Common myeloid progenitor, CD34-positive (primary cell): ENCODE measurements around the gene OTOP2.

Experiments used
- CTCF ChIA-PET: fragments of 350-600 bp; sonication (Branson Sonifier 250); formaldehyde crosslinking; loops from one replicate; lab custom pipeline; 2021; ENCODE audit warnings: antibody characterized with exemption; lab: Charles Lee
- POLR2A ChIA-PET: fragments of 350-600 bp; sonication (Branson Sonifier 250); formaldehyde crosslinking; loops from one replicate; lab custom pipeline; 2021; ENCODE audit warnings: antibody characterized with exemption; lab: Charles Lee
- DNase-seq, 3 donors: peaks; one replicate each; pipeline versions ENCODE4 v3.0.0 to v3.0.0-alpha.2; 2013
- H3K27ac ChIP-seq, 2 experiments: 1 replicate in 1 of 2; 2 replicates in 1 of 2; pipeline ENCODE4 v1.7.0; 2013; ENCODE audit warnings: inconsistent platforms in 2 of 2, low read length in 2 of 2, mild to moderate bottlenecking in 2 of 2, low read depth in 1 of 2, moderate library complexity in 1 of 2; ENCODE audit not compliant: severe bottlenecking in 2 of 2, insufficient read depth in 1 of 2, poor library complexity in 1 of 2
- H3K27me3 ChIP-seq, 5 experiments: replicated peaks in 2 of 5; 1 replicate in 3 of 5; 2 replicates in 2 of 5; pipeline versions ENCODE4 v1.6.1 to v1.7.0; 2013; ENCODE audit warnings: low read length in 4 of 5, mild to moderate bottlenecking in 2 of 5, moderate library complexity in 2 of 5, inconsistent platforms in 1 of 5; ENCODE audit not compliant: insufficient read depth in 5 of 5, control insufficient read depth in 4 of 5
- H3K36me3 ChIP-seq, 4 experiments: 1 replicate in 2 of 4; 2 replicates in 2 of 4; pipeline versions ENCODE4 v1.6.1 to v1.7.0; 2013; ENCODE audit warnings: low read length in 3 of 4, control low read depth in 1 of 4, mild to moderate bottlenecking in 1 of 4; ENCODE audit not compliant: control insufficient read depth in 4 of 4, insufficient read depth in 4 of 4
- H3K4me1 ChIP-seq, 4 experiments: 1 replicate in 3 of 4; 2 replicates in 1 of 4; pipeline versions ENCODE4 v1.6.1 to v1.7.1; 2013; ENCODE audit warnings: low read length in 3 of 4, mild to moderate bottlenecking in 3 of 4, control low read depth in 1 of 4, inconsistent platforms in 1 of 4, moderate library complexity in 1 of 4; ENCODE audit not compliant: control insufficient read depth in 4 of 4, insufficient read depth in 4 of 4; ENCODE audit errors: control extremely low read depth in 1 of 4
- H3K4me3 ChIP-seq, 7 experiments: 1 replicate in 4 of 7; 2 replicates in 3 of 7; pipeline versions ENCODE4 v1.5.1 to v1.7.0; 2013; ENCODE audit warnings: mild to moderate bottlenecking in 7 of 7, low read length in 6 of 7, moderate library complexity in 6 of 7, inconsistent platforms in 2 of 7, low read depth in 2 of 7, control low read depth in 1 of 7; ENCODE audit not compliant: insufficient read depth in 4 of 7, control insufficient read depth in 1 of 7; ENCODE audit errors: extremely low read depth in 1 of 7
- H3K9me3 ChIP-seq, 5 experiments: 1 replicate in 4 of 5; 2 replicates in 1 of 5; pipeline versions ENCODE4 v1.6.1 to v1.7.1; 2013; ENCODE audit warnings: low read length in 4 of 5, mild to moderate bottlenecking in 2 of 5, inconsistent platforms in 1 of 5, low read depth in 1 of 5, moderate library complexity in 1 of 5; ENCODE audit not compliant: control insufficient read depth in 4 of 5, insufficient read depth in 2 of 5; ENCODE audit errors: control extremely low read depth in 1 of 5
- WGBS: methylation state at CpG from one replicate; pipeline ENCODE4 v1.1.5; 2013; ENCODE audit not compliant: insufficient coverage; 5-methylcytosine and 5-hydroxymethylcytosine counted together

Gene OTOP2

DNA sequence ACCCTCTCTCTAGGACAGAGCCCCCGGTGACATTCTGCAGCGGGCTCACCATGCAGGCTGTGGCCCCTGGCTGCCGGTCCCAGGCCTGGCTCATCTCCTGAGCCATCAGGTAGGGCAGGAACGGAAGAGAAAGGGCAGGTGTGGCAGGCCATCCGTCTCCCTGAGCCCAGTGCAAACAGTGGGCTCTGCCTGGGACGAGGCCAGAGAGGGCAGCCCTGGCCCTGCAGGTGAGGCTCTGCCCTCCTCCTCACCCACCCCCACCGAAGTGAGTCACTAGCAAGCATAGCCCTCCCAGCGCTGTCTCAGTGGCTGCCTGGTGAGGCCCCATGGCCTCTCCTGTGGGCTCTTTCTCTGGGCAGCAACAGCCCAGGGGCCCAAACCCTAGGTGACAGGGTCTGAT is 26.1 kb downstream of the OTOP2 start:
- Histone ChIP-seq H3K4me1 (no peaks in the 10 kb centered on the region), H3K9me3 (no peaks in the 10 kb centered on the region), H3K27ac (no peak overlapping the region), H3K27me3 (peaks cover 0 to 7% (median 4%) of the 10 kb centered on the region in 5 experiments), H3K36me3 (no peaks in the 10 kb centered on the region), H3K4me3 (no peak overlapping the region)
- no peak for DNase-seq
- CTCF ChIA-PET: interaction anchor here (1.1 to 1.9 kb wide), 2 partner anchors 12 to 27 kb away, joined by 3 to 4 read pairs; partner anchors contain the start of genes OTOP2 and USH1G
- 97% methylated on average over 3 of the region's 8 CpGs for WGBS
- POLR2A ChIA-PET: no interaction called here

DNA sequence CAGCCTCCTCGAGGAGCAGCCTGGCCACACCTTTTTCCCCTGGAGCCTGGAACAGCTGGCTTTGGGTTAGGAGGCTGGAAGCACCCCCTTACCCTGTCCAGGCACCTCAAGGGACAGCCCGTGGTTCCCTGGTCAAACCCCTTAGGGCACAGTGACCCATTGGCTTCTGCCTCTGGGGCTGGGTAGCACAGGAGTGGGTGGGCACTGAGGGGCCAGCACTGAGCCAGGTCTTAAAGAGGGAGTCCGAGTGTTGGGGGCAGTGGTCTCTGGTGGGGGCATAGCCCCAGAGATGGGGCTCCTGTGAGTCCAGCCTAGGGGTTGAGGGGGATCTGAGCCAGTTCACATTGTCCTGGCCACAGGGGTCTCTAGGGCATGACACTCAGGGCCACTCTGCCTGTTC is 27.0 kb downstream of the OTOP2 start:
- 86% methylated on average over 1 of the region's 3 CpGs for WGBS
- Histone ChIP-seq H3K9me3 (no peaks in the 10 kb centered on the region), H3K4me3 (no peak overlapping the region), H3K36me3 (no peaks in the 10 kb centered on the region), H3K4me1 (no peaks in the 10 kb centered on the region), H3K27ac (no peak overlapping the region), H3K27me3 (peaks cover 0 to 4% (median 2%) of the 10 kb centered on the region in 5 experiments)
- ChIA-PET CTCF (interaction anchor here (1.1 to 1.9 kb wide), 2 partner anchors 10 to 13 kb away, joined by 3 to 4 read pairs; no protein-coding TSS in a partner anchor), POLR2A (no interaction called here)
- no peak for DNase-seq

DNA sequence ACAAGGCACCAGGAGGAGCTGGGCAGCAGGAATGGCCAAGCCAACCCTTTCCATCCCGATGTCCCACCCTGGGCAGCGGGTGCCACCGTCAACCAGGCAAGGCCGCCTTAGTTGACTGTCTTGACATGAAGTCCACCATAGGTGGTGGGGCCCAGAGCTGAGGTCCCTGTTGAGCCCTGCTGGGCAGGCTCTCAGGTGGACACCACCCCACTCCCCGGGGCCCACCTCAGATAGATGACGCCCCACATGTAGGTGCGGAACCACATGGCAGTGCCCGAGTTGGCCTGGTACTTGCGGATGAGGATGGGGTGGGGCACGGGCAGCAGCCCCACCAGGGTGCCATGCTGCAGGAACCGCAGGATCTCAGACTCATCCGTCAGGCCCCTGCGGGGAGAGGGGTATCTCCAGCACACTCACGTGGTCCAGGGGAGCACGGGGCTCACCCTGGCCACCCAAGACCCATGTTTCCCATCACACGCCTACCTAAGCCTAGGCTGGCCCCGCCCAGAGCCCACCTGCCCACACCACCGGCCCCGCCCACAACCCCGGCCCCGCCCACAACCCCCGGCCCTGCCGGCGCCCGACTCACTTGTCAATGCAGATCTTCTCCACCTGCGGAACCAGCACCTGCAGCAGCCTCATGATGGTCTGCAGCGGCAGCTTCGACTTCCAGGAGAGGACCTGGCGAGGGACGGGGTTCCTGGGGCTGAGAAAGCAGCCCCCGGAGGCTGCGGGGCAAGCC is 27.8 kb downstream of the OTOP2 start:
- ChIA-PET CTCF (interaction anchor here (1.0 to 1.9 kb wide), 3 partner anchors 9 to 27 kb away, joined by 3 to 4 read pairs (median 3); no protein-coding TSS in a partner anchor), POLR2A (no interaction called here)
- Histone ChIP-seq H3K4me3 (no peak overlapping the region), H3K27me3 (peaks cover 0 to 4% (median 0%) of the 10 kb centered on the region in 5 experiments), H3K36me3 (no peaks in the 10 kb centered on the region), H3K4me1 (no peaks in the 10 kb centered on the region), H3K9me3 (peaks cover 0 to 4% (median 0%) of the 10 kb centered on the region in 5 experiments), H3K27ac (no peak overlapping the region)
- no peak for DNase-seq
- WGBS: 79% methylated on average over 31 of the region's 32 CpGs

DNA sequence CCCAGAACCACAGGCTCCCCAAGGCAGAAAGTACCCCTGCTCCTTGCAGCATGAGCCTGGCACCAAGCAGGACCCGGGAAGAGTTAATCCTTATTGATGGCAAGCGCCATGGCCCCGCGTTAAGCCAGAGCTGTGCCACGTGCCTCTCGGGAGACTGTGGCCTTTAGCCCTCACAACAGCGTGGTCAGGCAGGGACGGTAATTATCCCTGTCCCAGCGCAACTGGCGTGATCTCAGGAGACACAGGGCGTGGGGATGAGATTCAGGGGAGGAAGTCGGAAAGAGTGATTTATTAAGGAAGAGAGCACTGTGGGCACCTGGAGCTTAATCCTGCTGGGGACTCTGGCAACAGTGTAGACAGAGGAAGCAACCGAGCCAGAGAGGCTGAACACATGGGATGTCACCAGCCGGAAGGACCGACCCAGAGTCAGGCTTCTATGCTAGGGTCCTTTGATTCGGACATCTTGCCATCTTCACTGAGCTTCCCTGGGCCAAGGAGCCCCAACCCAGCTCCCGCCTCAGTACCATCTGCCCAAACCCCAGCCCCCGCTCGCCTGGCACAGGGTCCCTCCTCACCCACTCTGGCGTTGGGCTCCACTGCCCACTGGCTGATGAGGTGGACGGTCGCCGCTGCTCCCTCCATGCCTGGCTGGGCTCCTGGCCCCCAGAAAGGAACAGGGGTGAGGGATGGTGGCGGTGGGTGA is 28.5 kb downstream of the OTOP2 start:
- ChIA-PET POLR2A (no interaction called here), CTCF (interaction anchor here (1.0 kb wide), 2 partner anchors 19 to 27 kb away, joined by 3 read pairs; no protein-coding TSS in a partner anchor)
- H3K4me1 ChIP-seq: no peaks in the 10 kb centered on the region
- 79% methylated on average over 16 of the region's 24 CpGs for WGBS
- no peaks in the 10 kb centered on the region for H3K36me3 ChIP-seq
- peaks cover 0 to 4% (median 0%) of the 10 kb centered on the region in 5 experiments for H3K27me3 ChIP-seq
- peaks cover 0 to 4% (median 0%) of the 10 kb centered on the region in 5 experiments for H3K9me3 ChIP-seq
- H3K27ac ChIP-seq: no peak overlapping the region
- no peak for DNase-seq
- H3K4me3 ChIP-seq: no peak overlapping the region

DNA sequence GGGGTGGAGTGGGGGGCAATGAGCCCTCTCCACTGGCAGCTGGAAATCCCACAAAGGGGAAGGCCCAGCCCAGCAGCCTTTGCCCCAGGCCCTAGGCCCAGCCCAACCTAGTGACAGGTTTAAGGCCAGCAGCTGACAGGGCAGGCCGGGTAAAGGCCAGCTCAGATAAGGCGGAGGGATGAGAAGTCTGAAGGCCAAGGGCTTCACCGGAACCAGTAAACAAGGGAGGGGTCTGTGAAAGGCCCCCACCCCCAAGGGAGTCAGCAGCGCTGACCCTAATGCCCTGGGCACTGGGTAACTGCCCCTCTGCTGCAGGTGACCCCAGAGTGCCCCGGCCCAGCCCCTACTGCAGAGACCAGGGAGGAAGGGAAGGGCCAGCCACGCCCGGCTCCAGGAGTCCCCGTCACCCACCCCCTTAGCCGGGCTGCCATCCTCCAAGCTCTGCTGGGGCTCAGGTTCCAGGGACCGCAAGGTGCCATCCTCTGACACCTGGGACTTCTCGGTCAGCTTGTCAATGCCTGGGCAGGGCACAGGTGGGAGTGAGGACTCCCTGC is 29.1 kb downstream of the OTOP2 start:
- no peaks in the 10 kb centered on the region for H3K36me3 ChIP-seq
- ChIA-PET CTCF (interaction anchor here (0.5 to 1.0 kb wide), 3 partner anchors 20 to 135 kb away, joined by 3 read pairs; no protein-coding TSS in a partner anchor), POLR2A (no interaction called here)
- 89% methylated on average over 10 of the region's 11 CpGs for WGBS
- H3K9me3 ChIP-seq: peaks cover 0 to 4% (median 0%) of the 10 kb centered on the region in 5 experiments
- peaks cover 0 to 4% (median 0%) of the 10 kb centered on the region in 5 experiments for H3K27me3 ChIP-seq
- no peak for DNase-seq
- H3K4me1 ChIP-seq: no peaks in the 10 kb centered on the region
- H3K4me3 ChIP-seq: no peak overlapping the region
- H3K27ac ChIP-seq: no peak overlapping the region

DNA sequence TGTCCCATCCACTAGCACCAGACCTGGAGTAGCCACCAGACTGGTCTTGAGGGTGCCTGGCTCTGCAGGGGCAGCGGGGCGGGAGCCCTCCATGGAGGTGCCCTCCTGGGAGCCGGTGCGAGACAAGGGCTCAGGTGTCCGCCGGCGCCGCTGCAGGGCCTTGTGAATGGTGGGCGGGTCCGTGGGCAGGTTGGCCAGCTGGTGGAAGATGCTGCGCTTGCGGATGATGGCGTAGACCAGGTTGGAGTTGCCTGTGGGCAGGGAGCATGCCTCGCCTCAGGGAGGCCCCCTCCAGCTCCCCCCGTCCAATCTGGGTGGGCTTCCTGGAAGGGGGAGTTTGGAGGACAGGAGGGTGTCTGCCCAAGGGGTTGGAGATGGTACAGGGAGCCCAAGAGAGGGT is 30.0 kb downstream of the OTOP2 start:
- no peak for DNase-seq
- Histone ChIP-seq H3K9me3 (peaks cover 0 to 4% (median 0%) of the 10 kb centered on the region in 5 experiments), H3K36me3 (no peaks in the 10 kb centered on the region), H3K27ac (no peak overlapping the region), H3K4me3 (no peak overlapping the region), H3K4me1 (no peaks in the 10 kb centered on the region), H3K27me3 (peaks cover 0 to 4% (median 0%) of the 10 kb centered on the region in 5 experiments)
- WGBS: 94% methylated on average over 15 of the region's 15 CpGs
- ChIA-PET POLR2A (no interaction called here), CTCF (interaction anchor here (0.9 kb wide), 1 partner anchor 40 kb away, joined by 3 read pairs; no protein-coding TSS in a partner anchor)
